NCI-H510A treated with DMSO at 0.1 percent for 48 hours (cell line): Measurements from ENCODE around the gene SH2D6.
"Not testable (repeated sequence)": the region's sequence is repeated elsewhere in the genome, so short reads cannot be mapped to it uniquely, and the experiment has no call there.

Experiments
- DNase-seq: peaks from one replicate; lab custom pipeline; 2025; lab: John Stamatoyannopoulos, UW

SH2D6 gene

GRCh38 chr2:85470850-85471800 is 52.6 kb downstream of the SH2D6 start:
- DNase-seq = no peak

- no peak for DNase-seq
These were observed 53.7 kb downstream of the SH2D6 start for GRCh38 chr2:85472261-85472660.

GRCh38 chr2:85475799-85476490 is 57.4 kb downstream of the SH2D6 start:
- DNase-seq = no peak

- DNase-seq = no peak
These were observed 58.1 kb downstream of the SH2D6 start for GRCh38 chr2:85476624-85477023.

GRCh38 chr2:85477884-85478283 is 59.4 kb downstream of the SH2D6 start:
- no peak for DNase-seq

GRCh38 chr2:85481818-85482777 is 63.6 kb downstream of the SH2D6 start:
- DNase-seq = no peak

GRCh38 chr2:85484615-85485014 is 66.1 kb downstream of the SH2D6 start:
- DNase-seq = not testable (repeated sequence)

GRCh38 chr2:85485815-85486214 is 67.3 kb downstream of the SH2D6 start:
- DNase-seq = no peak
